HEK293 (cell line): ENCODE results near the gene ZNF444.

ENCODE experiments used
- CTCF ChIA-PET: fragments of 350-600 bp; formaldehyde crosslinking; extraction: SDS; loops from one replicate; lab custom pipeline; 2021; ENCODE audit warnings: antibody characterized with exemption; lab: Yijun Ruan, JAX
- POLR2A ChIA-PET: fragments of 300-600 bp; formaldehyde crosslinking; extraction: SDS; loops from one replicate; lab custom pipeline; 2020; ENCODE audit warnings: antibody characterized with exemption, inconsistent platforms; lab: Yijun Ruan, JAX
- H3K27ac ChIP-seq: fragments of 200-500 bp; sonication (Bioruptor generic); 2 replicates; pipeline ENCODE4 v1.5.1; 2014; ENCODE audit warnings: low read depth, low read length, control low read depth, inconsistent platforms; ENCODE audit errors: extremely low read depth
- H3K36me3 ChIP-seq, 2 experiments: fragments of 200-500 bp in 1 of 2; sonication (Bioruptor generic) in 1 of 2; 1 replicate in 1 of 2; 2 replicates in 1 of 2; pipeline ENCODE4 v1.5.1; 2014 to 2017; ENCODE audit warnings: inconsistent platforms in 2 of 2, low read length in 2 of 2; ENCODE audit not compliant: control insufficient read depth in 2 of 2, insufficient read depth in 1 of 2
- H3K4me1 ChIP-seq: fragments of 200-500 bp; sonication (Bioruptor generic); 2 replicates; pipeline ENCODE4 v1.5.1; 2014; ENCODE audit warnings: mild to moderate bottlenecking, low read length, inconsistent platforms; ENCODE audit not compliant: control insufficient read depth, insufficient read depth
- H3K4me3 ChIP-seq: 2 replicates; pipeline ENCODE4 v1.5.1; 2011; ENCODE audit warnings: low read depth, mild to moderate bottlenecking, control low read depth, low read length, moderate library complexity
- H3K9me3 ChIP-seq: fragments of 200-500 bp; sonication (Bioruptor generic); 2 replicates; pipeline ENCODE4 v1.5.1; 2014; ENCODE audit warnings: low read depth, low read length, inconsistent platforms; ENCODE audit not compliant: control insufficient read depth, insufficient read depth
- AEBP2 ChIP-seq: fragments of 450-650 bp; formaldehyde crosslinking; IDR thresholded peaks from 2 replicates; pipeline ENCODE4 v1.5.1; 2016; ENCODE audit warnings: missing biosample characterization, missing genetic modification characterization, borderline replicate concordance
- BCL11A ChIP-seq: fragments of 450-650 bp; formaldehyde crosslinking; IDR thresholded peaks from 2 replicates; pipeline ENCODE4 v1.5.1; 2016; ENCODE audit warnings: low read depth, missing biosample characterization, missing genetic modification characterization
- BCL11B ChIP-seq: fragments of 450-650 bp; formaldehyde crosslinking; IDR thresholded peaks from 2 replicates; pipeline ENCODE4 v1.5.1; 2016; ENCODE audit warnings: low read depth, missing biosample characterization, missing genetic modification characterization
- BCL6B ChIP-seq: fragments of 450-650 bp; formaldehyde crosslinking; IDR thresholded peaks from 2 replicates; pipeline ENCODE4 v1.5.1; 2017; ENCODE audit warnings: missing biosample characterization, missing genetic modification characterization
- ZBTB10 ChIP-seq: fragments of 450-650 bp; formaldehyde crosslinking; IDR thresholded peaks from 2 replicates; pipeline ENCODE4 v1.5.1; 2016; ENCODE audit warnings: missing biosample characterization, missing genetic modification characterization
- ZFP37 ChIP-seq: fragments of 450-650 bp; formaldehyde crosslinking; IDR thresholded peaks from 2 replicates; pipeline ENCODE4 v1.5.1; 2016; ENCODE audit warnings: missing biosample characterization, missing genetic modification characterization
- ZFP69B ChIP-seq: fragments of 450-650 bp; formaldehyde crosslinking; IDR thresholded peaks from 2 replicates; pipeline ENCODE4 v1.5.1; 2016; ENCODE audit warnings: missing biosample characterization, missing genetic modification characterization
- ZNF2 ChIP-seq: fragments of 450-650 bp; formaldehyde crosslinking; IDR thresholded peaks from 2 replicates; pipeline ENCODE4 v1.5.1; 2016; ENCODE audit warnings: missing biosample characterization, missing genetic modification characterization
- ZNF221 ChIP-seq: fragments of 450-650 bp; formaldehyde crosslinking; IDR thresholded peaks from 2 replicates; pipeline ENCODE4 v1.5.1; 2017; ENCODE audit warnings: missing biosample characterization, missing genetic modification characterization, borderline replicate concordance
- ZNF274 ChIP-seq, 2 experiments: fragments of 200-500 bp in 1 of 2; fragments of 450-650 bp in 1 of 2; sonication (Bioruptor generic) in 1 of 2; formaldehyde crosslinking in 1 of 2; IDR thresholded peaks; 2 replicates each; pipeline versions ENCODE4 v1.5.1 to v1.6.1; 2014 to 2016; ENCODE audit warnings: borderline replicate concordance in 1 of 2, inconsistent platforms in 1 of 2, low read length in 1 of 2, missing biosample characterization in 1 of 2, missing genetic modification characterization in 1 of 2
- ZNF350 ChIP-seq: fragments of 450-650 bp; formaldehyde crosslinking; IDR thresholded peaks from 2 replicates; pipeline ENCODE4 v1.5.0; 2017; ENCODE audit warnings: missing biosample characterization, mild to moderate bottlenecking, missing genetic modification characterization
- ZNF404 ChIP-seq: fragments of 450-650 bp; formaldehyde crosslinking; IDR thresholded peaks from 2 replicates; pipeline ENCODE4 v1.5.1; 2017; ENCODE audit warnings: missing biosample characterization, missing genetic modification characterization
- ZNF555 ChIP-seq: fragments of 450-650 bp; formaldehyde crosslinking; conservative IDR thresholded peaks from 2 replicates; pipeline ENCODE4 v1.5.1; 2017; ENCODE audit warnings: missing biosample characterization, mild to moderate bottlenecking, missing genetic modification characterization, inconsistent platforms
- ZNF560 ChIP-seq: fragments of 450-650 bp; formaldehyde crosslinking; IDR thresholded peaks from 2 replicates; pipeline ENCODE4 v1.5.1; 2017; ENCODE audit warnings: missing biosample characterization, missing genetic modification characterization, borderline replicate concordance
- ZNF610 ChIP-seq: fragments of 450-650 bp; formaldehyde crosslinking; IDR thresholded peaks from 2 replicates; pipeline ENCODE4 v1.5.1; 2016; ENCODE audit warnings: missing biosample characterization, missing genetic modification characterization, borderline replicate concordance
- ZNF645 ChIP-seq: fragments of 450-650 bp; formaldehyde crosslinking; IDR thresholded peaks from 2 replicates; pipeline ENCODE4; 2016; ENCODE audit warnings: missing biosample characterization, missing genetic modification characterization
- ZNF830 ChIP-seq: fragments of 450-650 bp; IDR thresholded peaks from 2 replicates; pipeline ENCODE4 v1.5.0; 2018; ENCODE audit warnings: missing biosample characterization, missing genetic modification characterization, low read depth, mild to moderate bottlenecking, moderate library complexity
- ZNF837 ChIP-seq: fragments of 450-650 bp; formaldehyde crosslinking; IDR thresholded peaks from 2 replicates; pipeline ENCODE4 v1.5.1; 2016; ENCODE audit warnings: missing biosample characterization, missing genetic modification characterization

The ZNF444 gene

GRCh38 chr19:56124578-56124977, 16.5 kb upstream of the ZNF444 start:
- H3K27ac ChIP-seq, result no peak overlapping the region
- CTCF ChIA-PET, result interaction anchor here (0.6 to 1.0 kb wide), 2 partner anchors 47 to 66 kb away, joined by 3 to 4 read pairs; no protein-coding TSS in a partner anchor

More at GRCh38 chr19:56124578-56124977, 16.5 kb upstream of the ZNF444 start:
- Histone ChIP-seq H3K36me3 (no peaks in the 10 kb centered on the region), H3K4me1 (peaks cover 3% of the 10 kb centered on the region), H3K4me3 (no peak overlapping the region), H3K9me3 (no peaks in the 10 kb centered on the region)
- TF ChIP-seq ZFP37 (tag by site-specific recombination) (no peak), BCL6B (tag by site-specific recombination) (no peak), ZNF837 (no peak), ZNF645 (tag by site-specific recombination) (no peak), ZNF560 (no peak), ZNF830 (tag by site-specific recombination) (no peak), ZNF610 (tag by site-specific recombination) (no peak), ZNF555 (no peak), ZNF221 (no peak), AEBP2 (tag by site-specific recombination) (no peak), ZNF404 (tag by site-specific recombination) (no peak), ZNF274 (IDR thresholded peaks at IDR 0.05; ENCODE audit: low read length) (no peak), ZNF274 (tag by site-specific recombination; IDR thresholded peaks at IDR 0.05; ENCODE audit: borderline replicate concordance) (no peak), ZNF350 (tag by site-specific recombination) (no peak), ZFP69B (tag by site-specific recombination) (no peak), ZBTB10 (no peak), BCL11B (tag by site-specific recombination) (no peak), BCL11A (tag by site-specific recombination) (no peak), ZNF2 (tag by site-specific recombination) (no peak)
- POLR2A ChIA-PET, result no interaction called here
